NK-92 (cell line): ENCODE results near the gene MIPEP.

ENCODE experiments used
- DNase-seq: peaks from one replicate; lab custom pipeline; 2025; ENCODE audit not compliant: unreplicated experiment; lab: John Stamatoyannopoulos, UW

Gene MIPEP

DNA sequence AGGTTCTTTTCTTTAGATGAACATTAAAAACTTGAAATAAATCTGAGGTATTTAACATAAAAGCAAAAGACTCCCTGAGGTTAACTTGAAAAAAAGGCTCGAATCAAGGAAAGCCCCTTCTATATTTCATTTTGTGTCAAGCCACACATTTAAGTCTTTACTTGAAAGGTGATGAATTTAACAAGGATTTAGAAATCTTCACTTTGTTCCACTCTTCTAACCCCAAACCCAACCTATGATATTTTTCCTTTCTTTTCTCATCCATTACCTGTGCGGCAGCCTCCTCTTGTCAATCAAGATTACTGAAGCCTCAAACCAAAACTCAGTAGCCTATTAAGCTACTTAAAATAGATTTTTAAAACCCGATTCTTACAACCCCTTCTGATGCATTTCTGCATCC is 33.8 kb downstream of the MIPEP start:
- DNase-seq = no peak

DNA sequence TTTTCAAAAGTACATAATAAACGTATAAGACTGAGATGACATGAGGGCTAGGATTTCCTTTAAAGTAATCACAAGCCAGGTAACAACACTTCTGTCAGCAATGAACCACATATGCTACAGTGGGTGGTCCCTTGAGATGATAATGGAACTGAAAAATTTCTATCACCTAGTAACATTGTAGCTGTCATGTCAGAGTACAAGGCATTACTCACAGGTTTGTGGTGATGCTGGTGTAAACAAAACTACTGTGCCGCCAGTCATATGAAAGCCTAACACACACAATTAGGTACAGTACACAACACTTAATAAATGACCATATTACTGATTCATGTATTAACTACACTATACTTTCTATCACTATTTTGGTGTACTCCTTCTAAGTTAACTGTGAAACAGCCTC is 36.8 kb downstream of the MIPEP start:
- no peak for DNase-seq

DNA sequence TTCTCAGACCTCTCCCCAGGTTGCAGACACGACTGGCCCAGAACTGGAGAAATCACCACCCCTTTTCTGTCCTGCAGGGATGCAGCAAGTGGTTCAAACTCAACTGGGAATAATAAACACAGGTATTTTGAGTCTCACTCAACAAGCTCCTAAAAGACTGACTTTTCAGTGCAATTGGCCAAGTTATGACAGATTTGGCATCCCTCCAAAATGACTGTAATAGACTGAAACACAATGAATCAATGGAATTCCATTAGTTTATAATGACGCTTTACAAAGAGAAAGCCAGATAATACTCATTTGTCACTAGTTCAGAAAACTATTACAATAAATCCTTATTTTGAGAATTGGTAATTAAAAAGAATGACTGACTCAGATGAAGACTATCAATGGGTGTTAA is 38.1 kb downstream of the MIPEP start:
- DNase-seq = no peak

DNA sequence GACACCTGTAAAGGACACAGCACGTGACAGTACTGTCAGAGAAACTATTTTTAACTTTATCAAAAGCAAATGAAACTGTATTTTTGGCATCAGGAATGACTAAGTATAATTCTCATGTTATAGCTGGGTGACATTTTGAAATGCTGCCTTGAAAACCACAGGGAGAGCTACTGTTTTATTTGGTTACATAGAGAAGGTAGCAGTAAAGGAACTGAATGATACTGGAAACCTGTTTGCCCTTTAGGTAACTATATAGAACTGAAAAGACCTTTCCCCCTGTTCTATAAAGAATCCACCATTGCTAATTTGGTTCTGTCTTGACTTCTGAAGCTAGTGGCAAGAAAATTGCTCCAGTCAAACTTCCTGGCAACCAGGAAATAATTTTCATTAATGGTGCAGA is 39.1 kb downstream of the MIPEP start:
- no peak for DNase-seq

DNA sequence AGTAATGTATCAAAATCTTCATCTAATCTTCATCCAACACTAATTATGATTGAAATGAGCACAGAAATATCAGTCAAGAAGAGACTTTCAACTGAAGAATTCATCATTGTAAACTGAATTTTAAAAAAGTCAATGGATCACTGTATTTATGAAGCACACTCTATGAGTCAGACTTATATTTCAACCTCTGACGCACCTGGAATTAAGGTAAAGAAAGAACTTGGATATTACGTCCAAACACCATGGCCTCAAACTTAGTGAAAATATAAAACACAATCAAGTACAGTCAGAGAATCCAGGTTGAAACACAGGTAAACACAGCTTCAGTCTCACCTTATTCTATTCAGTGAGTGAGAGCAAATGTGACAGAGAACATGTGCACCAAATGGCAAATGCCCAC is 39.5 kb downstream of the MIPEP start:
- DNase-seq = no peak

DNA sequence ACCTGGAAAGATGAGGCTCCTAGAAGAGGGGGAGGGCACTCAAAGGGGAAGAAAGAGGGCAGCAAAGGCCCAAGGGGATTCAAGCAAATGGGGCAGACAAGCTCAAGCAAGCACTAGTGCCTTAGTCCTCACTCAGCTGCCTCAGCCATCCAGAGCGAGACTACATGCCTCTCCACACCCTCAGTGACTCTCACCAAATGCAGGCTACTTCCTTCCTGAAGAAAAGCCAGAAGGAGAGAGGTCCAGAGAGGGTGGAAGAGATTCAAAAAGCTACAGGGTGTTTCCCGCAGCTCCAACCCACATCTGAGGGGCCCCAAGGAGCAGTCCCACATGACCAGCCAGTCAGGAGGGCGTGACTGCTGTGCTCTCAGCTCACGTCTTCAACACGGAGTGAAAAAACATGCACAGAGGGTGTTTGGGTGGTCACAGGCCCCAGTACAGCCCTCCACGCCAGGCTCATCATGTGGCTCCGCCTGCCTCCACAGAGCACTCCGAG is 40.5 kb downstream of the MIPEP start:
- DNase-seq = no peak

DNA sequence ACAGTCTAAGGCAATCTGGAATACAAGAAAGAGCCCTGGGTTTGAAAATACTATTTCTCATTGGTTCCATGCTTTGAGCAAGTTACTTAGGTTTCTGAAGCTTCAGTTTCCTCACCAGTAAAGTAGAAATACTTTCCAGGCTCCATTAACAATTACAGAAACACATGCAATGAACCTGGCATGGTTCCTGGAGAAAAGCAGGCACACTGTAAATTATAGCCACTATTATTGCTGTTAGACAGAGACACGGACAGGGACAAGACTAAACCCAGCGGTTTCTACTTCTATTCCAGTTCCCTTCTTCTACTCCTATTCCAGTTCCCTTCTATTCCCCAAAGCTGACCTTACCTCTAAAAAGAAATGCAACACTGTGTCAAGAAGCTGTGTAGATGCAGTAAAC is 41.2 kb downstream of the MIPEP start:
- DNase-seq = no peak

DNA sequence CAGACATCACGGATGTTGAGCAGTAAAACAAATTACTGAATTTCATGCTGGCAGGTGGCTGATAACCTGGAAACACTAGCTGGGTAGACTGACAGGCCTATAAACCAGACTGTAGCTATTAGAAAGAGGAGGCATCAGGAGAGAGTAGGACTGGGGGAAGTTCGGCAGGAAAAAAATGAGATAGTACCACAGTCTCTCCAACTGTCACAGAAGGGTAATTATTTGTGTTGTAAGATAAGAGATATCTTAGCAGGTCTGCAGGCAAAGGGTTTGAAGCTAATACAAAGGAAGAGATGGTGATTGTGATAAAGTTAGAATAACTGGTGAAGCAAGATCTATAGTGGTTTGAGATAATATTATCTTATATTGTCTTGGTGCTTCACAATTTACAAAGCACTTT is 41.7 kb downstream of the MIPEP start:
- no peak for DNase-seq

DNA sequence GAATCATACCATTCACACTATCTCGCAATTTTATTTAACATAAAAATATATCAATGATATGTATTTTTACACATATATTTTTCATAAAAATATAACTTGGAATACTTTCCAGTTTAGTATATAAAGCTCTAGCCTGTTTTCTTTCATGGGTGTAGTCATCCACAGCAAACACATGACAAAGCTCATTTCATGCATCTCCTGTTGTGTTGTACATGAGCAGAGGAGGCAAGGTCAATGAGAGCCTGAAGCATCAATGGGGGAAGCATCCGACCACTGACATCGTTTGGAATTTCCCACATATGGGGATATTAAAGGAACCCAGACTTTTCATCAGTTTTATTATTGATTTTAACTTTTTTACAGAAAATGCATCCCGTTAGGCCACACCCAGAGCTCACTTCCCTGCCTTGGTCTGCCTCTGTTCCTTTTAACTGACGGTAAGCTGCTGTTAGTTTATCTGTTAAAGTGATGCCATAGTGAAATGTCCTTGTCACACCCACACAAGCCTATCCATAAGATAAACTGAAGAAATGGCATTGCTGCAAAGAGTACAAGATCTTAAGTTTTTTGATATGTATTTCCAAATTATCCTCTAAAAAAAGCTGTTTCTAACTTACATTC is 44.0 kb downstream of the MIPEP start:
- no peak for DNase-seq

DNA sequence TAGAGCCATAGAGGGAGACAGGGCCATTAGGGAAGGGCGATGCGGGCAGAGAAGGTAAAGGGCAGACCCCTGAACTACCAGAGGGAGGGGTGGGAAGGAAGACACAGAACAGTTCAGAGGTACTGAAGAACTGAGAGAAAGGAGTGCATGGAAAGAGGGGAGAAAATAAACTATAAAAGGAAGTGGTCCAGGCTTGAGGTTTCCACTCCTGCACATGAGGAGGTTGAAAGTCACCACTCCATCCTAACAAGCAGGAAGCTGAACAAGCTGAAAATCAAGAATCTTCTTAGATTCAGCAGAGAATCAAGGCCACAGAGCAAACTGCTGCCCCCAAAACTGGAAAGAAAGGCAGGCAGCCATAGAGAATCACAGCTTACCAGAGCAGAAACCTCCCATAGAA is 45.1 kb downstream of the MIPEP start:
- DNase-seq = no peak

DNA sequence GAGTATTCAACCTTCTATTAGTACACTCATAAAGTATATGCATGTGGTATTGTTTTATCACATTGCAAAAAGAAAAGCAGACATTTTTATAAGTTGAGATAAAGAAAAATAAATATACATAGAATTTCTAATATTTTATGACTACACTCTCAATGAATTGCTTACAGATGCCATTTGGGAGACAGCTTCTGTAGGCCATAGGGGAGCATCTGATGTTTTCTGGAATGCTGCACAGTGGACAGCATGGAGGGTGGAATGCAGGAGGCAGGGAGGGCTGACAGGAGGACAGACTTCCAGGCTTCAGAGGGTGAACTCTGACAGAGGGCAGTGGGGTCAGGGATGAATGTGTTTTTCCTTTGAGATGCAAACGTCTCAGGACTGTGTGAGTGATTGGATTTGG is 45.8 kb downstream of the MIPEP start:
- DNase-seq = no peak

DNA sequence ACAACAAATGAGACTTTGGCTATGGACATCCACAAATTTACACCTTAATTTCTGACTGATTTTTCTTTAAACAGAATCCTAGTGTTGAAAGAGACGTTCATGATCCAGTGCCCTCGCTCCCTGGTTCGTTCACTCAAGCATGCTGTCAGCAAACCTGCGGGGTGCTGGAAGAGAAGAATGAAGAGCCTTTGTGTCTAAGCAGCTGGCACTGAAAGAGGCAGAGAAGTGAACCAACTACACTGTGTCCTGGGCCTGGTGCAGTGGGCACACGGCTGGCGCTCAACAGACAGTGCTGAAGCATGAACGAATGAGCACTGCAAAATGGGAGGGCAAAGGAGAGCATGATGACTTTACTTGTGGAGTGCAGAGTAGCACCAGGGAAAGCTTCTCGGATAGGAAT is 46.8 kb downstream of the MIPEP start:
- no peak for DNase-seq

DNA sequence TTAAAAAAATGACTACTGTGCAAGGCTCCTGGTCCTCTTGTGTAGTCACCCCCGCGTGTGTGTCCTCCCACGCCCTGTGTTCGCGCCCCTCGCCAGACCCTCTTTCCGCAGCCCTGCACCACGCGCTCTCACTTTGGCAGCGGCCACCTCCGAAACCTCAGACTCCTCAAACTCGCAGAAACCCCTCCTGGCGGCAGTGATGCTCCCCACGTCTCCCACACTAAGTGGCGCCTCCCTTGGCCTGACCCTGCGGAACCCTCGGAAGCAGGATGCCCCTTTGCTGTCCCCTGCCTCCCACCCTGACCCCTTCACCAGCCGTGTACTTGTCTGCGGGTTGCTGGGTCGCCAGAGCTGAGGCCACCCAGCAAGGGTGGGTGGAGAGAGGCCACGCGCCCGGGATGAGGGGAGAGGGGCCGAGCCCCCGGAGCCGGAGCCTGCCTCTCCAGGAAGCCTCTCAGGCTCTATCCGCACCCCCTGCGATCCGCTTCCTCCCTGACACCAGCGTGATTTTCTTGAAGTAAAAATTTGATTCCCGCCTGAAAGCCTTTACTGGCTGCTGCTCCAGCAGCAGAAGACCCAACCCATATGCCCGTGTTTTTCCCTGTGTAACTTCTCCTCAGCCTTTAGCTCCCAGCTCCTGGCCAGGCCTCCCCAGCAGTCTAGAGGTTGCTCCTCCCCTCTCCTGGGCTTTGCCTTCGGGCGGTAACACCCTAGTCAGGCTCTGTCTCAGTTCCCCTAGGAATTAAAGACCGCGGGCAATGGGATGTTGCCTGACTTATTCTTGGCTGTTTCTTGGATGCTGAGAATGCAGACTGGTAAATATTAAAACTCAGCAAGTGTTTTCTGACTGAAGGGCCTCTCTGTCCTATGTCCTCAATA is 55.2 kb downstream of the MIPEP start:
- no peak for DNase-seq

DNA sequence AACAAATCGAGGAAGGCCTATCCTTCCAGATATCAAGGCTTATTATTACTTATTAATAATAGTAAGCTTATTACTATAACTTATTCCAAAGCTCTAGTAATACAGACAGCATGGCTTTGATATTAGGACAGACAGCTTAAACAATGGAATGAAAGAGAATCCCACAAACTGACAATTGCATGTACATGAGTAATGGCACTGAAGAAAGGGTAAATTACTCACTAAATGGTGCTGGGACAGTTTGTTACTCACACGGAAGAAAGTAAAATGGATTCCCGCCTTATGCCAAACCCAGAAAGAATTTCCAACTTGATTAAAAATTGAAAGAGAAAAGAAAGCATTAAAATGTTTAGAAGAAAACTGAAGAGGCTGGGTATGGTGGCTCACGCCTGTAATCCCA is 60.3 kb downstream of the MIPEP start:
- no peak for DNase-seq

DNA sequence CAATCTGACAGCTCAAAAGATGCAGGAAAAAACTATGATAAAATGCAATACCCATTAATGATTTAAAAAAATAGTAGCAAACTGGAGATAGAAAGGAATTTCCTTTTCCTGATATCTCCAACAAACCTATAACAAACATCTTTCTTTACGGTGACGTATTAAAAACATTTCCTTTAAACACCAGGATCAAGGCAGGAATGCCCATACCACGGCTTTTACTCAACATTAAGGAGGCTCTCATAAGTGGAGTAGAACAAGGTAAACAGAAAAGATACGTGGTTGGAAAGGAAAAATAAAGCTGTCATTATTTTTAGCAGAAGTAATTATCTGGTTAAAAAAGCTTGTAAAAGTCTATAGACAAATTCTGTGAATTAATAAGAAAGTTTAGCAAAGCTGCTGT is 61.1 kb downstream of the MIPEP start:
- no peak for DNase-seq

DNA sequence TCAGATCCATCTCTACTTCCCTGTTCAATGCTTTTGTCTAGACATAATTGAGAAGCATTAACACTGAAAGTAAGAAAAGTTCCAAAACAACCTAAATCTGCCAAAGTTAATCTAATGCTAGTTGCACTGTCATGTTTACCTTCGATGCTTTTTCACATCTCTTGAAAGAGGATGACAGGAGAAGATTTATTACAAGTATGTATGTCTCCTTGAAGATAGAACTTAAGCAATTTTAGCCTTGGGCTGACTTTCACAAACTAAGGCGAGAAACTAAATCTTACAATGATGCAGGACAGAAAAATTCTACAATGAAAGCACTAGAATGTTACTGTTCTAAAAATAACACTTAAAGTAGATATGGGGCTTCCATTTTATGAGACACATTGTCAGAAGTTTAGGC is 64.0 kb downstream of the MIPEP start:
- no peak for DNase-seq

DNA sequence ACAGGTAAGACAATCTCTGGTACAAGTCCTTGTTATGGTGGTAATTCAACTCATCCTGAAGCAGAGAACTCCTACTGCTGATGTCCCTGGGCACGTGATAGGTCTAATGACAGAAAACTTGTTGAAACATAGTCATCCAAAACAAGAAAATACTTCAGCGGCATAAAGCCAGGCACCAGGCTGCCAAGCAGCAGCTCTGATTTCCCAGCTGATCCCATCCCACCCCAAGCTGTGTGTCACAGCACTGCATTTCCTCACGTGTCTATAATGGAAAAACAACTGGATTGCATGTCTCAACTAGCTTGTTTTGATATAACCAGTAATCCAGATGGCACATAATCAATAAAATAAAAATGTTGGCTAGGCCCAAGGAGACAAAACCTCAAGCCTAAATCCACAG is 64.8 kb downstream of the MIPEP start:
- no peak for DNase-seq

DNA sequence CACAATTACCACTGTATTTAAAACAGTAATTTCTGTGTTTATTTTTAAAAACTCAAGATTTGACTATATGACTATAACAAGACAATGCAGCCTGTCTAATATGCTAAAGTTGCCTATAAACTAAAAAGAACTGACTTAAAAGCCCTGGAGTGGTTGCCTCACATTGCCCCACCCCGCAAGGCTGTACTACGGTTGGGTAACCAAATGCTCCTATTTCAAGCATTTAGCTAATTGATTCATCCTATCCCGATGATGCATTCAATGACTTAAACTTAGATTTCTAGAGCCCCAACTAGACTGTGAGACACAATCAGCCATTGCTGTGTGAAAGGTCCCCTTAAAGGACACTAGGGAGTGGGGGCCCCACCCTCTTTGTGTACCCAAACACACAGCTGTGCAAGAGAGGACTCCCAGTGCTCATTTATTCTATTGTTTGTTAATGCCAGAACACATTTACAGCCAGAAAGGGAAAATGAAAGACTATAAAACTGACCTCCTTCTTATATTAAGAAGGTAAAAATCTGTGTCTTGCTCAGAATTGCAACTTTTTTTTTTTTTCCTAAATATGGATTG is 66.9 kb downstream of the MIPEP start:
- no peak for DNase-seq

DNA sequence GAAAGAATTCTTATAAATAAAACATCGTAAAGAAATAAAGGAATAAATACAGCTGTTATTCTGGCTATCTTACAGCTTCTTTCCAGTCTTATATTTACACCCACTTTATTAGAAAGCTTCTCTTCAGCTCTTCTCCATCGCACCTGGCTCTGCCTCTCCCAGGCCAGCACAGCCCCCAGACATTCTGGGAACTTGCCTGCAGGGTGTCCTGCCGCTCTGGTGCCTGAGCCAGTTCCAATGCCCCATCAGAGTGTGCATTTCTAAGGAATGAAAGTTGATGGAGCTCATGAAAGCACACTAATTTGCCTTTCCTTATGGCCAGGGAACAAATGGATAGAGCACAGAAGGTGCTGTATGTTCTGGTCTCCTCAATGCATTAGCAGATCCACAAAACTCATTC is 68.7 kb downstream of the MIPEP start:
- DNase-seq = no peak

DNA sequence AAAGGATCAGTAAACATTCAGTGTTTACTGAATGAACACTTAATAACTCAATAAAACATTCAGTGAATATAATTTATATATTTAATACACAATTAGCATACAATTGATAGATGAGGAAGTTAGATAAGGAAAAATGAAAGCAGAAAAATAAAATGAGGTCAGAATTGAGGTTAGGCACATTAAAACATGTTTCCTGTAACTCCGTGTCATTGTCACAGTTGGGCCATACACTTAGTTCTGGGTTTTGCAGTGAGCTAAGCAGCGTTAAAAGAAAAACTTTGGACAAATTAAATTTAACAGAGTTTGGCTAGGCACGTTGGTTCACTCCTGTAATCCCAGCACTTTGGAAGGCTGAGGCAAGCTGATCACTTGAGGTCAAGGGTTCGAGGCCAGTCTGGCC is 71.4 kb downstream of the MIPEP start:
- no peak for DNase-seq

DNA sequence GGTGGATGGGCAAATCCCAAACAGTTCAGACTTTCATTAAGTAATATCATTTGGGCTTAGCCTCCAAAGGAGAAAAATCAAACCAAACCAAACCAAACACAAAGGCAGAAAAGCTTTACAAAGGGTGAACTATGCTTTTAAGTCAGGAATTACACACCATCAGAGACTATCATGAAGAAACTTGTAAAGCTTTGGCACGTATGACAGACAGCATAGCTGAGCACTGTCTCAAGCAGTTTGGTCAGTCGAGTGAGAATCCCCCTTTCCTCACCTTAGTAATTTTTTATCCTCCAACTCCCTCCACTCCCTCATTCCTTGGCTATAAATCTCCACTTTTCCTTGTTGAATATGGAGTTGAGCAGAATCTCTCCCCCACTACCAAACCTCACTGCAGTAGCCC is 72.1 kb downstream of the MIPEP start:
- DNase-seq = no peak

DNA sequence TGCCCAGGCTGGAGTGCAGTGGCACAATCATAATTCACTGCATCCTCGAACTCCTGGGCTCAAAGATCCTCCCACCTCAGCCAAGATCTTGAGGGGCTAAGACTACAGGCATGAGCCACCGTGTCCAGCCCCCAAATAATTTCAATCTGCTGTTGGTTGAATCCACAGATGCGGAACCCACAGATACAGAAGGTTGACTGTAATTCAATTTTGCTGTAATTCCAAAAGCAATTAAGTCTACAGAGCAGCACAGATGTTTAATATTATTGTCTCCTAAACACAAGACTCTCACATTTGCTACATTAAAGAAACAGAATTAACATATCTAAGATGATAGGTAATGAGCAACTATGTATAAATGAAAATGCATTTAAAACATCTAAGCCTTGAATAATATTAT is 75.6 kb downstream of the MIPEP start:
- no peak for DNase-seq
